Fibroblast of peridontal ligament (primary cell): ENCODE measurements around the gene ZFHX3.
A peak's percentile ranks its signal among the peaks of the same experiment; 100 is the strongest.

Source experiments
- DNase-seq: peaks from one replicate; pipeline ENCODE4 v3.0.0-alpha.2; 2010; ENCODE audit errors: extremely low read depth

The ZFHX3 gene

GRCh38 chr16:72848759-72849664 is 198.9 kb downstream of the ZFHX3 start:
- DNase-seq: peak; percentile 93

GRCh38 chr16:72848028-72848400 is 199.9 kb downstream of the ZFHX3 start:
- DNase-seq: no peak

- peak; percentile 25 for DNase-seq
Measured at GRCh38 chr16:72847187-72848027, 200.5 kb downstream of the ZFHX3 start.

GRCh38 chr16:72846594-72846993 is 201.3 kb downstream of the ZFHX3 start:
- no peak for DNase-seq

- no peak for DNase-seq
Measured at GRCh38 chr16:72845322-72846020, 202.5 kb downstream of the ZFHX3 start.

GRCh38 chr16:72844225-72844920 is 203.6 kb downstream of the ZFHX3 start:
- DNase-seq: no peak

- DNase-seq: peak; percentile 41
Measured at GRCh38 chr16:72841506-72841905, 206.4 kb downstream of the ZFHX3 start.

GRCh38 chr16:72840631-72841381 is 207.1 kb downstream of the ZFHX3 start:
- peak; percentile 39 for DNase-seq

GRCh38 chr16:72838951-72839350 is 209.0 kb downstream of the ZFHX3 start:
- DNase-seq: no peak

GRCh38 chr16:72838586-72838910 is 209.4 kb downstream of the ZFHX3 start:
- DNase-seq: no peak

GRCh38 chr16:72837846-72838585 is 209.9 kb downstream of the ZFHX3 start:
- DNase-seq: peak; percentile 40

- no peak for DNase-seq
Measured at GRCh38 chr16:72836985-72837384, 210.9 kb downstream of the ZFHX3 start.

- DNase-seq: no peak
Measured at GRCh38 chr16:72836181-72836580, 211.7 kb downstream of the ZFHX3 start.

GRCh38 chr16:72835086-72835485 is 212.8 kb downstream of the ZFHX3 start:
- no peak for DNase-seq

GRCh38 chr16:72834499-72834898 is 213.4 kb downstream of the ZFHX3 start:
- DNase-seq: no peak

GRCh38 chr16:72833969-72834368 is 214.0 kb downstream of the ZFHX3 start:
- no peak for DNase-seq

- no peak for DNase-seq
Measured at GRCh38 chr16:72833482-72833881, 214.4 kb downstream of the ZFHX3 start.

- peak; percentile 74 for DNase-seq
Measured at GRCh38 chr16:72832621-72833248, 215.2 kb downstream of the ZFHX3 start.

GRCh38 chr16:72829846-72830775 is 217.8 kb downstream of the ZFHX3 start:
- peak; percentile 42 for DNase-seq
